Measurements from ENCODE around the gene MLLT10. TPM values are rescaled to one million over a fixed set of nuclear protein-coding genes. Genes with fewer than 3 reads are reported as not detected.
A peak's percentile ranks its signal among the peaks of the same experiment; 100 is the strongest.

Gene MLLT10
- total and polyA plus RNA-seq, 8 donors = 39.9 to 55.2 (median 49.2) TPM

- ATAC-seq (no peak), DNase-seq (no peak)
- intact Hi-C loops (cut with DNase I) = no loop called here
Observed at GRCh38 chr10:21506351-21506750, 27.7 kb upstream of the MLLT10 start.

GRCh38 chr10:21507150-21507549 lies 26.9 kb upstream of the MLLT10 start:
- H3K36me3 ChIP-seq = no peaks in the 10 kb centered on the region
- intact Hi-C loops (cut with DNase I) = no loop called here
- H3K9me3 ChIP-seq = no peaks in the 10 kb centered on the region
- TF ChIP-seq CTCF (IDR thresholded peaks at IDR 0.05) = no peak
- H3K4me3 ChIP-seq = no peak overlapping the region
- ATAC-seq = no peak
- peaks cover 4 to 10% of the 10 kb centered on the region in 2 donors for H3K4me1 ChIP-seq
- no peak overlapping the region for H3K27ac ChIP-seq
- DNase-seq = no peak
- H3K27me3 ChIP-seq = peaks cover 0 to 23% of the 10 kb centered on the region in 2 donors

More at GRCh38 chr10:21506351-21506750, 27.7 kb upstream of the MLLT10 start:
- no peak overlapping the region for H3K27ac ChIP-seq
- H3K4me3 ChIP-seq = no peak overlapping the region
- H3K36me3 ChIP-seq = no peaks in the 10 kb centered on the region
- no peak for TF ChIP-seq CTCF (IDR thresholded peaks at IDR 0.05)
- H3K27me3 ChIP-seq = peaks cover 0 to 17% of the 10 kb centered on the region in 2 donors
- peaks cover 4 to 10% of the 10 kb centered on the region in 2 donors for H3K4me1 ChIP-seq
- H3K9me3 ChIP-seq = no peaks in the 10 kb centered on the region

GRCh38 chr10:21508706-21509331 lies 25.2 kb upstream of the MLLT10 start:
- Histone ChIP-seq H3K27me3 (peaks cover 0 to 38% of the 10 kb centered on the region in 2 donors), H3K4me3 (no peak overlapping the region), H3K27ac (no peak overlapping the region), H3K4me1 (peaks cover 4 to 10% of the 10 kb centered on the region in 2 donors), H3K9me3 (no peaks in the 10 kb centered on the region), H3K36me3 (no peaks in the 10 kb centered on the region)
- peak in 1 of 4 donors; percentile 72 for DNase-seq
- intact Hi-C loops (cut with DNase I) = no loop called here
- no peak for ATAC-seq
- no peak for TF ChIP-seq CTCF (IDR thresholded peaks at IDR 0.05)

- Histone ChIP-seq H3K27me3 (peaks cover 0 to 46% of the 10 kb centered on the region in 2 donors), H3K4me1 (peaks cover 4 to 10% of the 10 kb centered on the region in 2 donors), H3K4me3 (peak overlapping the region; percentile 27 to 30), H3K36me3 (no peaks in the 10 kb centered on the region), H3K9me3 (no peaks in the 10 kb centered on the region), H3K27ac (no peak overlapping the region)
- intact Hi-C loops (cut with DNase I) = no loop called here
- ATAC-seq (no peak), DNase-seq (peak in 1 of 4 donors; percentile 67)
- no peak for TF ChIP-seq CTCF (IDR thresholded peaks at IDR 0.05)
Observed at GRCh38 chr10:21509341-21510240, 24.4 kb upstream of the MLLT10 start.
